ENCODE measurements around the gene MVD. TPM values are rescaled to one million over a fixed set of nuclear protein-coding genes. Genes with fewer than 3 reads are reported as not detected.

Gene MVD
- total and polyA plus RNA-seq, 2 donors (not counting 1 experiment from before 2014, with no cell fraction given), result 35.9 to 204 TPM

DNA sequence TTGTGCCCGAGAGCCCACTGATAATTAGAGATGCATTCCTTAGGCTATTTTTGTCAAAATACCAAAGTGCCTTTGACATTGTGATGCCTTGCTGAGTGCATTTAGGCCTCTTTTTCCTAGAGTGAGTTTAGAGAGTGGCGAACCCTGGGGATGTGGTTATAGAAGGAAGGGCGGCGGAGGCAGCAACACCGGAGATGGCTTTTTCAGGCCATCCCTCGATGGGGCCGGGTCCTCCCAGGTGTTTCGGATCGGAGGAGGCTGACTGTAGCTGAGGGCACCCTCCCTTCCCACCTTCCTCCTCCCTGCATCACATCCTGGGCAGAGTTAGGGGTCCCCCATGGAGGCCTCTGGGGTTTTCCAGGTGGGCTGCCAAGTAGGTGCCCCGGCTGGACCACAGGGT lies 30.0 kb upstream of the MVD start:
- Histone ChIP-seq H3K4me1 (ENCODE audit: control insufficient read depth, extremely low read depth, insufficient read depth, low read length) (no peaks in the 10 kb centered on the region), H3K27ac (ENCODE audit: insufficient read depth, low read length) (no peak overlapping the region), H4K20me1 (ENCODE audit: control insufficient read depth, extremely low read depth, insufficient read depth, low read length) (no peaks in the 10 kb centered on the region), H3K79me2 (ENCODE audit: control insufficient read depth, insufficient read depth, low read length) (no peaks in the 10 kb centered on the region), H3K4me3 (replicated peaks in 1 of 4; ENCODE audit: control extremely low read depth in 1 of 4, insufficient read depth in 1 of 4, low read depth in 3 of 4, low read length in 4 of 4) (no peak overlapping the region), H3K36me3 (ENCODE audit: control insufficient read depth, insufficient read depth, low read length) (peaks cover 4% of the 10 kb centered on the region), H3K27me3 (ENCODE audit: control insufficient read depth, insufficient read depth, low read length) (peaks cover 9% of the 10 kb centered on the region), H2AFZ (ENCODE audit: low read length) (no peak overlapping the region), H3K4me2 (ENCODE audit: extremely low read depth, insufficient read depth, low read length) (no peak overlapping the region), H3K9ac (ENCODE audit: insufficient read depth, low read length) (no peak overlapping the region), H3K9me3 (ENCODE audit: control insufficient read depth, insufficient read depth, low read depth, low read length) (no peaks in the 10 kb centered on the region)
- TF ChIP-seq, protein P1, sequence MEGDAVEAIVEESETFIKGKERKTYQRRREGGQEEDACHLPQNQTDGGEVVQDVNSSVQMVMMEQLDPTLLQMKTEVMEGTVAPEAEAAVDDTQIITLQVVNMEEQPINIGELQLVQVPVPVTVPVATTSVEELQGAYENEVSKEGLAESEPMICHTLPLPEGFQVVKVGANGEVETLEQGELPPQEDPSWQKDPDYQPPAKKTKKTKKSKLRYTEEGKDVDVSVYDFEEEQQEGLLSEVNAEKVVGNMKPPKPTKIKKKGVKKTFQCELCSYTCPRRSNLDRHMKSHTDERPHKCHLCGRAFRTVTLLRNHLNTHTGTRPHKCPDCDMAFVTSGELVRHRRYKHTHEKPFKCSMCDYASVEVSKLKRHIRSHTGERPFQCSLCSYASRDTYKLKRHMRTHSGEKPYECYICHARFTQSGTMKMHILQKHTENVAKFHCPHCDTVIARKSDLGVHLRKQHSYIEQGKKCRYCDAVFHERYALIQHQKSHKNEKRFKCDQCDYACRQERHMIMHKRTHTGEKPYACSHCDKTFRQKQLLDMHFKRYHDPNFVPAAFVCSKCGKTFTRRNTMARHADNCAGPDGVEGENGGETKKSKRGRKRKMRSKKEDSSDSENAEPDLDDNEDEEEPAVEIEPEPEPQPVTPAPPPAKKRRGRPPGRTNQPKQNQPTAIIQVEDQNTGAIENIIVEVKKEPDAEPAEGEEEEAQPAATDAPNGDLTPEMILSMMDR (conservative IDR thresholded peaks at IDR 0.05 in 1 of 2, IDR thresholded peaks at IDR 0.05 in 1 of 2; ENCODE audit: low read depth in 1 of 2, low read length in 2 of 2), result no peak
- no peak for TF ChIP-seq EZH2 (IDR thresholded peaks at IDR 0.05; ENCODE audit: low read length, missing control alignments)
- no peak for DNase-seq (ENCODE audit: low read depth in 2 of 2)

DNA sequence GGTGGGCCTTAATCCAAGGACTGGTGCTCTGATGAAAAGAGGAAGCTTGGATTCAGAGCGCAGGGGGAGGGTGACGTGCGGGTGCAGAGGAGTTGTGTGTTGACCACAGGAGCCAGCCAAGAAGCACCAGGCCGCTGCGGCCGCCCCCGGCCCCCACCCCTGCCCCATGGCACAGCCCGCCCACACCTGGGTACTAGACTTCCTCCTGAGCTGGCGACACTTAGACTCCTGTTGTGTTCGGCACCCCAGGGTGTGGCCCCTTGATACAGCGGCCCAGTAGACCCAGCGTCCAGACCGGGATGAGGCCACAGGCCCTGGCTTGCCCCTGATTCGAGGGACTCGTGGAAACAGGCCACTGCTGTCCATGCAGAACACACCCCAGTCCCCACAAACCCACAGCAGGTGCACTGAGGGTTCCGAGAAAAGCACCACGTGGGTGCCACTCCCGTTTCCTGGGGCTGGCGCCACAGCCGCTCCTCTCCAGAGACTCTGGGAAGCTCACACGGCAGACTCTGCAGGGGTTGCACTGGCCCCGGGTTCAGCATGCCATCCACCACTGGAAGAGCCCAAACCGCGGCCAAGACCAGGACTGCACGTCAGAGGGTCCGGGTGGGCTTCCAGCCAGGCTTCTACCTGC lies 29.2 kb upstream of the MVD start:
- H3K27ac ChIP-seq (ENCODE audit: insufficient read depth, low read length), result no peak overlapping the region
- no peak overlapping the region for H3K9ac ChIP-seq (ENCODE audit: insufficient read depth, low read length)
- H2AFZ ChIP-seq (ENCODE audit: low read length), result no peak overlapping the region
- no peak for TF ChIP-seq EZH2 (IDR thresholded peaks at IDR 0.05; ENCODE audit: low read length, missing control alignments)
- TF ChIP-seq, protein P1 (conservative IDR thresholded peaks at IDR 0.05 in 1 of 2, IDR thresholded peaks at IDR 0.05 in 1 of 2; ENCODE audit: low read depth in 1 of 2, low read length in 2 of 2), result no peak
- no peaks in the 10 kb centered on the region for H3K9me3 ChIP-seq (ENCODE audit: control insufficient read depth, insufficient read depth, low read depth, low read length)
- H3K4me3 ChIP-seq (replicated peaks in 1 of 4; ENCODE audit: control extremely low read depth in 1 of 4, insufficient read depth in 1 of 4, low read depth in 3 of 4, low read length in 4 of 4), result no peak overlapping the region
- no peak for DNase-seq (ENCODE audit: low read depth in 2 of 2)
- no peaks in the 10 kb centered on the region for H3K79me2 ChIP-seq (ENCODE audit: control insufficient read depth, insufficient read depth, low read length)
- H3K36me3 ChIP-seq (ENCODE audit: control insufficient read depth, insufficient read depth, low read length), result peaks cover 1% of the 10 kb centered on the region
- H4K20me1 ChIP-seq (ENCODE audit: control insufficient read depth, extremely low read depth, insufficient read depth, low read length), result no peaks in the 10 kb centered on the region
- H3K4me1 ChIP-seq (ENCODE audit: control insufficient read depth, extremely low read depth, insufficient read depth, low read length), result no peaks in the 10 kb centered on the region
- H3K27me3 ChIP-seq (ENCODE audit: control insufficient read depth, insufficient read depth, low read length), result peaks cover 9% of the 10 kb centered on the region
- no peak overlapping the region for H3K4me2 ChIP-seq (ENCODE audit: extremely low read depth, insufficient read depth, low read length)

DNA sequence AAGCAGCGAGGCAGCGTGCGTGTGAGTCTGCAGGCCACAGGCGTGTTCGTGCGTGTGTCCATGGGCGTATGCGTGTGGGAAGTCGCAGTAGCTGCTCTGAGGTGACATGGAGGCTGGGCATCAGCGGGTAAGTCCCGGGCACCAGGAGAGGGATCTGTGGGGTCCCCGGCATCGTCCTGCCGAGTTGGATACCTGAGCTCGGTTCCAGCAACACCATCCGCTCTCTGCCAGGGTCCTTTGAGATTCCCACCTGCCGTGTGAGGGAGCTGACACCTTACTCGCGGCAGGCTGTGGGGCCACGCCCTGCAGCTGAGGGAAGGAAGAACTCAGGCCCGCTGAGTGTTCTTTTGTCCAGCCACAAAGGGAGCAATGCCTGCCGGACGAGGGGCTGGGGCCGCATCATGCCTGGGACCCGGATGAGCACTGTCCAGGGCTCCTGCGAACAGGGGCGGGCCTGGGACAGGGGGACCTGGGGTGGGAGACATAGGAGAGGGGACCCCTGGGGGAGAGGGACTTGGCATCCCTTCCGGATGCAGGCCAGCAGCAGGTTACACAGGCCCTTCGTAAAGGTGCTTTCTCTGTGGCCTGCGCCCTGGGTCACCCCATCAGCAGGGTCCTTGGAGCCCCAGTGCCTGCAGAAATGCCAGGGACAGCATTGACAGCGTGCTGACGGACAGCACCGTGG lies 28.4 kb upstream of the MVD start:
- Histone ChIP-seq H3K27me3 (ENCODE audit: control insufficient read depth, insufficient read depth, low read length) (peaks cover 9% of the 10 kb centered on the region), H3K9ac (ENCODE audit: insufficient read depth, low read length) (no peak overlapping the region), H3K9me3 (ENCODE audit: control insufficient read depth, insufficient read depth, low read depth, low read length) (no peaks in the 10 kb centered on the region), H3K4me3 (replicated peaks in 1 of 4; ENCODE audit: control extremely low read depth in 1 of 4, insufficient read depth in 1 of 4, low read depth in 3 of 4, low read length in 4 of 4) (no peak overlapping the region), H3K4me2 (ENCODE audit: extremely low read depth, insufficient read depth, low read length) (no peak overlapping the region), H4K20me1 (ENCODE audit: control insufficient read depth, extremely low read depth, insufficient read depth, low read length) (no peaks in the 10 kb centered on the region), H2AFZ (ENCODE audit: low read length) (no peak overlapping the region), H3K27ac (ENCODE audit: insufficient read depth, low read length) (no peak overlapping the region), H3K36me3 (ENCODE audit: control insufficient read depth, insufficient read depth, low read length) (no peaks in the 10 kb centered on the region), H3K4me1 (ENCODE audit: control insufficient read depth, extremely low read depth, insufficient read depth, low read length) (peaks cover 2% of the 10 kb centered on the region), H3K79me2 (ENCODE audit: control insufficient read depth, insufficient read depth, low read length) (no peaks in the 10 kb centered on the region)
- DNase-seq (ENCODE audit: low read depth in 2 of 2), result no peak
- no peak for TF ChIP-seq EZH2 (IDR thresholded peaks at IDR 0.05; ENCODE audit: low read length, missing control alignments)
- TF ChIP-seq, protein P1 (conservative IDR thresholded peaks at IDR 0.05 in 1 of 2, IDR thresholded peaks at IDR 0.05 in 1 of 2; ENCODE audit: low read depth in 1 of 2, low read length in 2 of 2), result no peak

Data from fibroblast of lung (primary cell).